NCI-H2081 (cell line): ENCODE measurements around the gene ASS1.

ENCODE experiments used
- DNase-seq, 2 experiments: peaks; one replicate each; lab custom pipeline; 2025; lab: John Stamatoyannopoulos, UW

ASS1 gene

GRCh38 chr9:130454096-130454811 lies 9.5 kb downstream of the ASS1 start:
- DNase-seq: no peak

- DNase-seq: no peak
Measured at GRCh38 chr9:130454812-130455325, 10.1 kb downstream of the ASS1 start.

- DNase-seq: no peak
Measured at GRCh38 chr9:130458027-130458803, 13.5 kb downstream of the ASS1 start.

GRCh38 chr9:130458804-130459067 lies 14.0 kb downstream of the ASS1 start:
- DNase-seq: no peak

GRCh38 chr9:130459151-130459550 lies 14.4 kb downstream of the ASS1 start:
- no peak for DNase-seq

GRCh38 chr9:130459941-130460669 lies 15.3 kb downstream of the ASS1 start:
- DNase-seq: no peak

GRCh38 chr9:130461218-130461630 lies 16.5 kb downstream of the ASS1 start:
- peak; percentile 52 to 57 for DNase-seq

GRCh38 chr9:130461731-130462130 lies 17.0 kb downstream of the ASS1 start:
- DNase-seq: no peak

- DNase-seq: no peak
Measured at GRCh38 chr9:130462685-130463540, 18.2 kb downstream of the ASS1 start.

- DNase-seq: no peak
Measured at GRCh38 chr9:130463763-130464745, 19.3 kb downstream of the ASS1 start.

- DNase-seq: no peak
Measured at GRCh38 chr9:130465383-130466096, 20.8 kb downstream of the ASS1 start.

- no peak for DNase-seq
Measured at GRCh38 chr9:130466537-130467217, 21.9 kb downstream of the ASS1 start.

- peak; percentile 43 to 53 for DNase-seq
Measured at GRCh38 chr9:130467316-130467715, 22.6 kb downstream of the ASS1 start.

GRCh38 chr9:130468566-130468965 lies 23.8 kb downstream of the ASS1 start:
- DNase-seq: no peak

GRCh38 chr9:130470269-130470668 lies 25.5 kb downstream of the ASS1 start:
- DNase-seq: no peak

- no peak for DNase-seq
Measured at GRCh38 chr9:130470950-130471349, 26.2 kb downstream of the ASS1 start.

- DNase-seq: no peak
Measured at GRCh38 chr9:130471411-130472183, 26.8 kb downstream of the ASS1 start.

- DNase-seq: no peak
Measured at GRCh38 chr9:130472184-130472705, 27.5 kb downstream of the ASS1 start.
